OCI-M2 (cell line): Measurements from ENCODE around the gene TBL1X.

ENCODE experiments used
- DNase-seq: peaks from one replicate; lab custom pipeline; 2025; ENCODE audit not compliant: unreplicated experiment; lab: John Stamatoyannopoulos, UW

The TBL1X gene

GRCh38 chrX:9698576-9698975 is 233.7 kb downstream of the TBL1X start:
- DNase-seq: no peak

GRCh38 chrX:9700555-9700954 is 235.7 kb downstream of the TBL1X start:
- no peak for DNase-seq

- DNase-seq: no peak
Observed at GRCh38 chrX:9701790-9702189, 236.9 kb downstream of the TBL1X start.

- no peak for DNase-seq
Observed at GRCh38 chrX:9703406-9703805, 238.5 kb downstream of the TBL1X start.

GRCh38 chrX:9704876-9705465 is 240.1 kb downstream of the TBL1X start:
- no peak for DNase-seq

- no peak for DNase-seq
Observed at GRCh38 chrX:9706421-9706820, 241.6 kb downstream of the TBL1X start.

- no peak for DNase-seq
Observed at GRCh38 chrX:9707306-9708033, 242.6 kb downstream of the TBL1X start.

- no peak for DNase-seq
Observed at GRCh38 chrX:9708086-9708485, 243.2 kb downstream of the TBL1X start.

- no peak for DNase-seq
Observed at GRCh38 chrX:9708923-9709553, 244.2 kb downstream of the TBL1X start.

- DNase-seq: no peak
Observed at GRCh38 chrX:9710332-9710731, 245.5 kb downstream of the TBL1X start.

- no peak for DNase-seq
Observed at GRCh38 chrX:9717376-9717775, 252.5 kb downstream of the TBL1X start.

GRCh38 chrX:9724711-9725110 is 259.9 kb downstream of the TBL1X start:
- DNase-seq: no peak

GRCh38 chrX:9728261-9728660 is 263.4 kb downstream of the TBL1X start:
- no peak for DNase-seq

- no peak for DNase-seq
Observed at GRCh38 chrX:9729171-9729885, 264.5 kb downstream of the TBL1X start.

- DNase-seq: no peak
Observed at GRCh38 chrX:9730078-9730477, 265.2 kb downstream of the TBL1X start.

GRCh38 chrX:9730752-9731151 is 265.9 kb downstream of the TBL1X start:
- DNase-seq: no peak

- no peak for DNase-seq
Observed at GRCh38 chrX:9737363-9737762, 272.5 kb downstream of the TBL1X start.

GRCh38 chrX:9738151-9738550 is 273.3 kb downstream of the TBL1X start:
- DNase-seq: no peak

GRCh38 chrX:9739130-9739529 is 274.3 kb downstream of the TBL1X start:
- no peak for DNase-seq

GRCh38 chrX:9745417-9746115 is 280.7 kb downstream of the TBL1X start:
- no peak for DNase-seq
